Trophoblast cell (in vitro differentiated cells and primary cell): ENCODE measurements around the gene GLIS1.

Experiments used
- DNase-seq, 2 donors: peaks; one replicate each; pipeline ENCODE4 v3.0.0-alpha.2; 2016
- H2AFZ ChIP-seq: 2 replicates; pipeline ENCODE4 v1.6.1; 2013; ENCODE audit warnings: low read length, moderate library complexity, mild to moderate bottlenecking; ENCODE audit not compliant: insufficient read depth, poor library complexity
- H2AK5ac ChIP-seq: 2 replicates; pipeline ENCODE4 v1.6.1; 2013; ENCODE audit warnings: mild to moderate bottlenecking, low read length
- H2BK120ac ChIP-seq: 2 replicates; pipeline ENCODE4 v1.6.1; 2013; ENCODE audit warnings: low read length, mild to moderate bottlenecking, moderate library complexity; ENCODE audit not compliant: insufficient read depth, poor library complexity
- H2BK12ac ChIP-seq: 2 replicates; pipeline ENCODE4 v1.6.1; 2013; ENCODE audit warnings: mild to moderate bottlenecking, low read length, moderate library complexity
- H2BK5ac ChIP-seq: 2 replicates; pipeline ENCODE4 v1.6.1; 2013; ENCODE audit warnings: low read length, low read depth, moderate library complexity, mild to moderate bottlenecking; ENCODE audit not compliant: poor library complexity
- H3K14ac ChIP-seq: 2 replicates; pipeline ENCODE4 v1.6.1; 2013; ENCODE audit warnings: mild to moderate bottlenecking, low read length
- H3K18ac ChIP-seq: 2 replicates; pipeline ENCODE4 v1.6.1; 2013; ENCODE audit warnings: mild to moderate bottlenecking, low read length
- H3K23ac ChIP-seq: 2 replicates; pipeline ENCODE4 v1.6.1; 2013; ENCODE audit warnings: low read length
- H3K27ac ChIP-seq: 2 replicates; pipeline ENCODE4 v1.5.1; 2013; ENCODE audit warnings: low read depth, mild to moderate bottlenecking, inconsistent platforms, low read length, moderate library complexity
- H3K27me3 ChIP-seq: 2 replicates; pipeline ENCODE4 v1.6.1; 2013; ENCODE audit warnings: inconsistent platforms, mild to moderate bottlenecking, low read length, moderate library complexity; ENCODE audit not compliant: insufficient read depth
- H3K36me3 ChIP-seq, 2 experiments: 1 replicate in 1 of 2; 2 replicates in 1 of 2; pipeline ENCODE4 v1.6.1; 2013; ENCODE audit warnings: low read length in 2 of 2, mild to moderate bottlenecking in 2 of 2, moderate library complexity in 1 of 2; ENCODE audit not compliant: insufficient read depth in 2 of 2, control insufficient read depth in 1 of 2
- H3K4ac ChIP-seq: 2 replicates; pipeline ENCODE4 v1.6.1; 2013; ENCODE audit warnings: low read depth, mild to moderate bottlenecking, low read length, moderate library complexity
- H3K4me1 ChIP-seq, 2 experiments: 1 replicate in 1 of 2; 2 replicates in 1 of 2; pipeline ENCODE4 v1.6.1; 2013; ENCODE audit warnings: low read length in 2 of 2, mild to moderate bottlenecking in 2 of 2, moderate library complexity in 1 of 2; ENCODE audit not compliant: insufficient read depth in 2 of 2, control insufficient read depth in 1 of 2
- H3K4me2 ChIP-seq: 2 replicates; pipeline ENCODE4 v1.6.1; 2013; ENCODE audit warnings: inconsistent platforms, mild to moderate bottlenecking, low read length, moderate library complexity
- H3K4me3 ChIP-seq: 2 replicates; pipeline ENCODE4 v1.5.1; 2013; ENCODE audit warnings: mild to moderate bottlenecking, low read depth, low read length, inconsistent platforms
- H3K79me1 ChIP-seq: one replicate; pipeline ENCODE4 v1.6.1; 2013; ENCODE audit warnings: low read length
- H3K79me2 ChIP-seq: 2 replicates; pipeline ENCODE4 v1.6.1; 2013; ENCODE audit warnings: low read length, mild to moderate bottlenecking; ENCODE audit not compliant: control insufficient read depth, insufficient read depth, poor library complexity
- H3K9ac ChIP-seq: 2 replicates; pipeline ENCODE4 v1.6.1; 2013; ENCODE audit warnings: mild to moderate bottlenecking, low read length
- H3K9me3 ChIP-seq: 2 replicates; pipeline ENCODE4 v1.6.1; 2013; ENCODE audit warnings: low read depth, mild to moderate bottlenecking, control low read depth, inconsistent platforms, low read length; ENCODE audit not compliant: insufficient read depth
- H4K12ac ChIP-seq: 2 replicates; pipeline ENCODE4 v1.6.1; 2013; ENCODE audit warnings: low read depth, mild to moderate bottlenecking, low read length, moderate library complexity
- H4K8ac ChIP-seq: 2 replicates; pipeline ENCODE4 v1.6.1; 2013; ENCODE audit warnings: low read depth, mild to moderate bottlenecking, low read length, moderate library complexity
- H4K91ac ChIP-seq: one replicate; pipeline ENCODE4 v1.6.1; 2013; ENCODE audit warnings: low read depth, mild to moderate bottlenecking, low read length, moderate library complexity
- WGBS: extraction: QIAGEN DNeasy Blood & Tissue Kit; methylation state at CpG from one replicate; pipeline ENCODE4 v1.1.7; 2013; ENCODE audit warnings: missing lambda C conversion rate; ENCODE audit not compliant: insufficient read length, insufficient coverage; ENCODE audit errors: extremely low coverage; 5-methylcytosine and 5-hydroxymethylcytosine counted together

GLIS1 gene

DNA sequence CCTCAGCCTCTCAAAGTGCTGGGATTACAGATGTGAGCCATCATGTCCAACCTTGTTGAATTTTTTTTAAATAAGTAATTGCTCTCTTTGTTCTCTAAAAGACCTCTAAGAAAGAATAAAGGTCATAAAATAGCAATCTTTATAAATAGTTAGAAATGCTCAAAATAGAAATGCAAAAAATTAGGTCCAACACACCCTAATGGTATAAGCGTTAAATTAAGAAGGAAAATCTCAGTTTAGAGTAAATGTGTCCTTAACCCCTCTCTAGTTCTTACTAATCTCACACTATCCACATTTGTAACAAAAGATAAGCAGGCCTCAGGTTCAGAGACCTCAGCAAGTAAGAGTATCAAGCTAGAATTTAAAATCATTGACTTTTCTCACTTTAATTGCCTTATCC is 38.3 kb upstream of the GLIS1 start:
- Histone ChIP-seq H4K12ac (no peak overlapping the region), H3K18ac (no peak overlapping the region), H3K79me1 (no peaks in the 10 kb centered on the region), H3K79me2 (no peaks in the 10 kb centered on the region), H3K4me3 (no peak overlapping the region), H3K23ac (no peak overlapping the region), H4K91ac (no peak overlapping the region), H4K8ac (no peak overlapping the region), H3K9me3 (no peaks in the 10 kb centered on the region), H3K27me3 (no peaks in the 10 kb centered on the region), H3K4me1 (no peaks in the 10 kb centered on the region), H3K27ac (no peak overlapping the region), H3K14ac (no peak overlapping the region), H2AK5ac (no peak overlapping the region), H2BK12ac (no peak overlapping the region), H2BK5ac (no peak overlapping the region), H2BK120ac (no peak overlapping the region), H3K36me3 (peaks cover 3 to 6% of the 10 kb centered on the region in 2 experiments), H3K4me2 (no peak overlapping the region), H2AFZ (no peak overlapping the region), H3K9ac (no peak overlapping the region), H3K4ac (no peak overlapping the region)
- no peak for DNase-seq
- WGBS, result no CpG with 5 or more reads among the region's 1 CpG

DNA sequence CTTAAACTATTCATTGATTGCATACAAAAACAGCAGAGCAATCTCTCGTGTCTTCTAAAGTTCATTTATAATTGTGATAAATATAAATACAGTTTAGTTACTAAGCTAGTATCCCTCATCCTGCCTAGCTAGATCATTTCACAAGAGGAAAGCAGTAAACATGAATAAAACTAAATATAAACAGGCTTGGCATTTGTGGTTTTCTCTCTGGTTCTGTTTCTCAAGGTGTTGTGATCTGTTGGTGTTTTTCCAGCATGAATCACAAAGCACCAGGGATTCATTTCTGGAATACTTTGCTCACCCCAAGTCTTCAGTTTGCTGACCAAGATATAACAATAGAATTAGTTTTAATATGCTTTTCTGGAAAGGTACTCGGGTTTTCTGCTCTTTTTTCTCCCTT is 32.7 kb upstream of the GLIS1 start:
- no CpG with 5 or more reads among the region's 2 CpGs for WGBS

DNA sequence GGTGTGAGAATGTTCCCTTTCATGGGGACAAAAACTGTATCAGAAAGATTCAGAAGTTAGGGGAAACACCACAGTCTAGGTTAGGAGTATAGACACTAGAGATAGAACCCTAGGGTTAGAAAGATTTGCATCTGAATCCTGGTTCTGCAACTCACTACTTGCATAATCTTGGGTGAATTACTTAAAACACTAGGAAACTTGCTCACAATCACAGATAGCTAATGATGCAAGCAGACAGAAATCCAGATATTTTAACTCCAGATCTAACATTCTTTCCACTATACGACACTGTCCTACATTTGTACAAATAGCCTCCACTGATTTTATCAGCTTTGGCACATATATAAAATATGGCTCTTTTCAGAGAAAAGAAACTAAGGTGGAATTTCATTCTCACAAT is 30.8 kb upstream of the GLIS1 start:
- Histone ChIP-seq H2BK120ac (no peak overlapping the region), H3K36me3 (peaks cover 0 to 2% of the 10 kb centered on the region in 2 experiments), H4K91ac (no peak overlapping the region), H3K14ac (no peak overlapping the region), H3K4me3 (no peak overlapping the region), H3K79me1 (no peaks in the 10 kb centered on the region), H3K27me3 (no peaks in the 10 kb centered on the region), H4K8ac (no peak overlapping the region), H3K27ac (no peak overlapping the region), H3K18ac (no peak overlapping the region), H4K12ac (no peak overlapping the region), H3K9me3 (no peaks in the 10 kb centered on the region), H3K4me2 (no peak overlapping the region), H2AK5ac (no peak overlapping the region), H2BK5ac (no peak overlapping the region), H3K79me2 (no peaks in the 10 kb centered on the region), H3K4me1 (no peaks in the 10 kb centered on the region), H2AFZ (no peak overlapping the region), H2BK12ac (no peak overlapping the region), H3K9ac (no peak overlapping the region), H3K23ac (no peak overlapping the region), H3K4ac (no peak overlapping the region)
- peak in 1 of 2 donors; percentile 92 for DNase-seq
- WGBS, result no CpG with 5 or more reads among the region's 1 CpG

More for the DNA sequence above, 32.7 kb upstream of the GLIS1 start:
- Histone ChIP-seq H3K79me2 (no peaks in the 10 kb centered on the region), H3K4ac (no peak overlapping the region), H2BK120ac (no peak overlapping the region), H3K9ac (no peak overlapping the region), H4K8ac (no peak overlapping the region), H3K4me3 (no peak overlapping the region), H3K4me1 (no peaks in the 10 kb centered on the region), H3K79me1 (no peaks in the 10 kb centered on the region), H2BK5ac (no peak overlapping the region), H2BK12ac (no peak overlapping the region), H3K18ac (no peak overlapping the region), H3K27me3 (no peaks in the 10 kb centered on the region), H3K4me2 (no peak overlapping the region), H3K23ac (no peak overlapping the region), H3K14ac (no peak overlapping the region), H4K91ac (no peak overlapping the region), H3K27ac (no peak overlapping the region), H3K36me3 (peaks cover 0 to 2% of the 10 kb centered on the region in 2 experiments), H4K12ac (no peak overlapping the region), H2AK5ac (no peak overlapping the region), H3K9me3 (no peaks in the 10 kb centered on the region), H2AFZ (no peak overlapping the region)
- no peak for DNase-seq

DNA sequence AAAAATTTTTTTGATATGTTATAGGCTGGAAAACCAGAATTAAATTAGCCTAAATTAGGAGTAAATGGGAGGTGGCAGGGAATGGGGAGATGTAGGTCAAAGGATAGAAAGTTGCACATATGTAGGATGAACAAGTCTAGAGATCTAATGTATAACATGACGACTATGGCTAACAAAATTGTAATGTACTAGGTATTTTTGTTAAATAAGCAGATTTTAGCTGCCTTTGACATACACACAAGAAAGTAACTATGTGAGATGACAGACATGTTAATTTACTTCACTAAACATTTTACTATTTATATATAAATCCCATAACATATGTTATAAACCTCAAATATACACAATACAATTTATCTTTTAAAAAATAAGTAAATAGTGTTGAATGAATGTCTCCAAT is 30.2 kb upstream of the GLIS1 start:
- no peaks in the 10 kb centered on the region for H3K4me1 ChIP-seq
- H2AK5ac ChIP-seq, result no peak overlapping the region
- H4K91ac ChIP-seq, result no peak overlapping the region
- DNase-seq, result no peak
- H4K12ac ChIP-seq, result no peak overlapping the region
- H3K27me3 ChIP-seq, result no peaks in the 10 kb centered on the region
- WGBS, result no CpG with 5 or more reads among the region's 1 CpG
- H3K9me3 ChIP-seq, result no peaks in the 10 kb centered on the region
- H3K27ac ChIP-seq, result no peak overlapping the region
- no peak overlapping the region for H3K9ac ChIP-seq
- H3K18ac ChIP-seq, result no peak overlapping the region
- H3K4me3 ChIP-seq, result no peak overlapping the region
- no peak overlapping the region for H2BK120ac ChIP-seq
- H3K79me2 ChIP-seq, result no peaks in the 10 kb centered on the region
- no peak overlapping the region for H2BK5ac ChIP-seq
- no peak overlapping the region for H3K4me2 ChIP-seq
- H2AFZ ChIP-seq, result no peak overlapping the region
- peaks cover 0 to 2% of the 10 kb centered on the region in 2 experiments for H3K36me3 ChIP-seq
- H3K23ac ChIP-seq, result no peak overlapping the region
- H3K4ac ChIP-seq, result no peak overlapping the region
- H4K8ac ChIP-seq, result no peak overlapping the region
- no peaks in the 10 kb centered on the region for H3K79me1 ChIP-seq
- H2BK12ac ChIP-seq, result no peak overlapping the region
- H3K14ac ChIP-seq, result no peak overlapping the region
